HEK293 (cell line): ENCODE data around the gene LY9.

ENCODE experiments used
- CTCF ChIA-PET: fragments of 350-600 bp; formaldehyde crosslinking; extraction: SDS; loops from one replicate; lab custom pipeline; 2021; ENCODE audit warnings: antibody characterized with exemption; lab: Yijun Ruan, JAX
- POLR2A ChIA-PET: fragments of 300-600 bp; formaldehyde crosslinking; extraction: SDS; loops from one replicate; lab custom pipeline; 2020; ENCODE audit warnings: antibody characterized with exemption, inconsistent platforms; lab: Yijun Ruan, JAX
- H3K27ac ChIP-seq: fragments of 200-500 bp; sonication (Bioruptor generic); 2 replicates; pipeline ENCODE4 v1.5.1; 2014; ENCODE audit warnings: low read depth, low read length, control low read depth, inconsistent platforms; ENCODE audit errors: extremely low read depth
- H3K36me3 ChIP-seq, 2 experiments: fragments of 200-500 bp in 1 of 2; sonication (Bioruptor generic) in 1 of 2; 1 replicate in 1 of 2; 2 replicates in 1 of 2; pipeline ENCODE4 v1.5.1; 2014 to 2017; ENCODE audit warnings: inconsistent platforms in 2 of 2, low read length in 2 of 2; ENCODE audit not compliant: control insufficient read depth in 2 of 2, insufficient read depth in 1 of 2
- H3K4me1 ChIP-seq: fragments of 200-500 bp; sonication (Bioruptor generic); 2 replicates; pipeline ENCODE4 v1.5.1; 2014; ENCODE audit warnings: mild to moderate bottlenecking, low read length, inconsistent platforms; ENCODE audit not compliant: control insufficient read depth, insufficient read depth
- H3K4me3 ChIP-seq: 2 replicates; pipeline ENCODE4 v1.5.1; 2011; ENCODE audit warnings: low read depth, mild to moderate bottlenecking, control low read depth, low read length, moderate library complexity
- H3K9me3 ChIP-seq: fragments of 200-500 bp; sonication (Bioruptor generic); 2 replicates; pipeline ENCODE4 v1.5.1; 2014; ENCODE audit warnings: low read depth, low read length, inconsistent platforms; ENCODE audit not compliant: control insufficient read depth, insufficient read depth
- EGR2 ChIP-seq: fragments of 450-650 bp; formaldehyde crosslinking; IDR thresholded peaks from 2 replicates; pipeline ENCODE4 v1.5.1; 2016; ENCODE audit warnings: low read depth, missing biosample characterization, missing genetic modification characterization
- GLI4 ChIP-seq: fragments of 450-650 bp; formaldehyde crosslinking; IDR thresholded peaks from 2 replicates; pipeline ENCODE4 v1.5.1; 2016; ENCODE audit warnings: missing biosample characterization, missing genetic modification characterization
- INSM2 ChIP-seq: fragments of 450-650 bp; formaldehyde crosslinking; IDR thresholded peaks from 2 replicates; pipeline ENCODE4 v1.5.1; 2016; ENCODE audit warnings: missing biosample characterization, missing genetic modification characterization
- KLF16 ChIP-seq: fragments of 450-650 bp; formaldehyde crosslinking; IDR thresholded peaks from 2 replicates; pipeline ENCODE4 v1.5.1; 2017; ENCODE audit warnings: missing biosample characterization, missing genetic modification characterization
- KLF17 ChIP-seq: fragments of 450-650 bp; formaldehyde crosslinking; IDR thresholded peaks from 2 replicates; pipeline ENCODE4 v1.5.1; 2016; ENCODE audit warnings: missing biosample characterization, missing genetic modification characterization
- REPIN1 ChIP-seq: fragments of 450-650 bp; formaldehyde crosslinking; IDR thresholded peaks from 2 replicates; pipeline ENCODE4 v1.5.1; 2017; ENCODE audit warnings: missing biosample characterization, missing genetic modification characterization, low read depth
- ZEB2 ChIP-seq: fragments of 450-650 bp; formaldehyde crosslinking; IDR thresholded peaks from 2 replicates; pipeline ENCODE4 v1.5.1; 2016; ENCODE audit warnings: missing biosample characterization, missing genetic modification characterization
- ZNF132 ChIP-seq: fragments of 450-650 bp; formaldehyde crosslinking; IDR thresholded peaks from 2 replicates; pipeline ENCODE4 v1.5.1; 2017; ENCODE audit warnings: missing biosample characterization, missing genetic modification characterization, borderline replicate concordance
- ZNF2 ChIP-seq: fragments of 450-650 bp; formaldehyde crosslinking; IDR thresholded peaks from 2 replicates; pipeline ENCODE4 v1.5.1; 2016; ENCODE audit warnings: missing biosample characterization, missing genetic modification characterization
- ZNF211 ChIP-seq: fragments of 450-650 bp; formaldehyde crosslinking; IDR thresholded peaks from 2 replicates; pipeline ENCODE4 v1.5.1; 2016; ENCODE audit warnings: low read depth, missing biosample characterization, missing genetic modification characterization
- ZNF239 ChIP-seq: fragments of 450-650 bp; formaldehyde crosslinking; IDR thresholded peaks from 2 replicates; pipeline ENCODE4 v1.5.1; 2016; ENCODE audit warnings: missing biosample characterization, missing genetic modification characterization
- ZNF266 ChIP-seq: fragments of 450-650 bp; formaldehyde crosslinking; IDR thresholded peaks from 2 replicates; pipeline ENCODE4 v1.5.1; 2016; ENCODE audit warnings: missing biosample characterization, missing genetic modification characterization, low read depth
- ZNF280D ChIP-seq: fragments of 450-650 bp; formaldehyde crosslinking; IDR thresholded peaks from 2 replicates; pipeline ENCODE4 v1.5.1; 2016; ENCODE audit warnings: missing biosample characterization, missing genetic modification characterization
- ZNF311 ChIP-seq: fragments of 450-650 bp; formaldehyde crosslinking; IDR thresholded peaks from 2 replicates; pipeline ENCODE4 v1.5.1; 2017; ENCODE audit warnings: missing biosample characterization, missing genetic modification characterization, borderline replicate concordance
- ZNF341 ChIP-seq: fragments of 450-650 bp; formaldehyde crosslinking; IDR thresholded peaks from 2 replicates; pipeline ENCODE4; 2016; ENCODE audit warnings: low read depth, missing biosample characterization, missing genetic modification characterization
- ZNF426 ChIP-seq: fragments of 450-650 bp; formaldehyde crosslinking; IDR thresholded peaks from 2 replicates; pipeline ENCODE4 v1.5.1; 2017; ENCODE audit warnings: missing biosample characterization, missing genetic modification characterization, mild to moderate bottlenecking, inconsistent platforms, moderate library complexity
- ZNF488 ChIP-seq: fragments of 450-650 bp; formaldehyde crosslinking; IDR thresholded peaks from 2 replicates; pipeline ENCODE4 v1.5.1; 2016; ENCODE audit warnings: missing biosample characterization, missing genetic modification characterization
- ZNF555 ChIP-seq: fragments of 450-650 bp; formaldehyde crosslinking; conservative IDR thresholded peaks from 2 replicates; pipeline ENCODE4 v1.5.1; 2017; ENCODE audit warnings: missing biosample characterization, mild to moderate bottlenecking, missing genetic modification characterization, inconsistent platforms
- ZNF580 ChIP-seq: fragments of 450-650 bp; formaldehyde crosslinking; IDR thresholded peaks from 2 replicates; pipeline ENCODE4 v1.5.1; 2016; ENCODE audit warnings: missing biosample characterization, missing genetic modification characterization
- ZNF654 ChIP-seq: fragments of 450-650 bp; formaldehyde crosslinking; IDR thresholded peaks from 2 replicates; pipeline ENCODE4 v1.5.1; 2016; ENCODE audit warnings: low read depth, missing biosample characterization, missing genetic modification characterization
- ZSCAN5A ChIP-seq: fragments of 450-650 bp; formaldehyde crosslinking; IDR thresholded peaks from 2 replicates; pipeline ENCODE4 v1.5.1; 2016; ENCODE audit warnings: missing biosample characterization, missing genetic modification characterization

Gene LY9

GRCh38 chr1:160863774-160864131, 67.8 kb downstream of the LY9 start:
- ChIA-PET POLR2A (no interaction called here), CTCF (no interaction called here)
- no peaks in the 10 kb centered on the region for H3K9me3 ChIP-seq
- H3K4me3 ChIP-seq: no peak overlapping the region
- H3K4me1 ChIP-seq: no peaks in the 10 kb centered on the region
- no peaks in the 10 kb centered on the region for H3K36me3 ChIP-seq
- no peak overlapping the region for H3K27ac ChIP-seq
- no peak for TF ChIP-seq KLF16 (tag by site-specific recombination)
- TF ChIP-seq KLF17 (tag by site-specific recombination): no peak
- TF ChIP-seq ZNF426 (tag by site-specific recombination): no peak
- TF ChIP-seq ZNF580 (tag by site-specific recombination): no peak
- no peak for TF ChIP-seq ZNF488 (tag by site-specific recombination)
- no peak for TF ChIP-seq ZNF555 (tag by site-specific recombination)
- no peak for TF ChIP-seq ZNF211 (tag by site-specific recombination)
- no peak for TF ChIP-seq EGR2
- TF ChIP-seq ZNF341 (tag by site-specific recombination): no peak
- TF ChIP-seq ZNF654 (tag by site-specific recombination): no peak

GRCh38 chr1:160864173-160864572, 68.2 kb downstream of the LY9 start:
- no peaks in the 10 kb centered on the region for H3K36me3 ChIP-seq
- H3K27ac ChIP-seq: no peak overlapping the region
- TF ChIP-seq ZNF239 (tag by site-specific recombination): no peak
- TF ChIP-seq GLI4 (tag by site-specific recombination): no peak
- no peak for TF ChIP-seq ZNF2 (tag by site-specific recombination)
- no peak for TF ChIP-seq ZEB2 (tag by site-specific recombination)
- TF ChIP-seq ZSCAN5A (tag by site-specific recombination): no peak
- no peak overlapping the region for H3K4me3 ChIP-seq
- no peaks in the 10 kb centered on the region for H3K9me3 ChIP-seq
- ChIA-PET CTCF (interaction anchor here (1.4 kb wide), 1 partner anchor 13 kb away, joined by 3 read pairs; no protein-coding TSS in a partner anchor), POLR2A (no interaction called here)
- H3K4me1 ChIP-seq: no peaks in the 10 kb centered on the region

- CTCF ChIA-PET: interaction anchor here (0.9 to 1.4 kb wide), 2 partner anchors 12 to 232 kb away, joined by 3 read pairs; no protein-coding TSS in a partner anchor
- H3K9me3 ChIP-seq: no peaks in the 10 kb centered on the region
- no peak overlapping the region for H3K4me3 ChIP-seq
- no peaks in the 10 kb centered on the region for H3K36me3 ChIP-seq
- POLR2A ChIA-PET: no interaction called here
- H3K27ac ChIP-seq: no peak overlapping the region
- H3K4me1 ChIP-seq: no peaks in the 10 kb centered on the region
- no peak for TF ChIP-seq ZSCAN5A (tag by site-specific recombination)
- no peak for TF ChIP-seq INSM2 (tag by site-specific recombination)
- TF ChIP-seq ZNF280D (tag by site-specific recombination): no peak
- TF ChIP-seq ZNF311 (tag by site-specific recombination): no peak
- no peak for TF ChIP-seq REPIN1
- TF ChIP-seq ZNF132: no peak
- no peak for TF ChIP-seq ZNF266 (tag by site-specific recombination)
Measured at GRCh38 chr1:160865337-160865736, 69.4 kb downstream of the LY9 start.
